ENCODE measurements around the gene EVL.
"Not testable (repeated sequence)": the region's sequence is repeated elsewhere in the genome, so short reads cannot be mapped to it uniquely, and the experiment has no call there.

EVL gene

DNA sequence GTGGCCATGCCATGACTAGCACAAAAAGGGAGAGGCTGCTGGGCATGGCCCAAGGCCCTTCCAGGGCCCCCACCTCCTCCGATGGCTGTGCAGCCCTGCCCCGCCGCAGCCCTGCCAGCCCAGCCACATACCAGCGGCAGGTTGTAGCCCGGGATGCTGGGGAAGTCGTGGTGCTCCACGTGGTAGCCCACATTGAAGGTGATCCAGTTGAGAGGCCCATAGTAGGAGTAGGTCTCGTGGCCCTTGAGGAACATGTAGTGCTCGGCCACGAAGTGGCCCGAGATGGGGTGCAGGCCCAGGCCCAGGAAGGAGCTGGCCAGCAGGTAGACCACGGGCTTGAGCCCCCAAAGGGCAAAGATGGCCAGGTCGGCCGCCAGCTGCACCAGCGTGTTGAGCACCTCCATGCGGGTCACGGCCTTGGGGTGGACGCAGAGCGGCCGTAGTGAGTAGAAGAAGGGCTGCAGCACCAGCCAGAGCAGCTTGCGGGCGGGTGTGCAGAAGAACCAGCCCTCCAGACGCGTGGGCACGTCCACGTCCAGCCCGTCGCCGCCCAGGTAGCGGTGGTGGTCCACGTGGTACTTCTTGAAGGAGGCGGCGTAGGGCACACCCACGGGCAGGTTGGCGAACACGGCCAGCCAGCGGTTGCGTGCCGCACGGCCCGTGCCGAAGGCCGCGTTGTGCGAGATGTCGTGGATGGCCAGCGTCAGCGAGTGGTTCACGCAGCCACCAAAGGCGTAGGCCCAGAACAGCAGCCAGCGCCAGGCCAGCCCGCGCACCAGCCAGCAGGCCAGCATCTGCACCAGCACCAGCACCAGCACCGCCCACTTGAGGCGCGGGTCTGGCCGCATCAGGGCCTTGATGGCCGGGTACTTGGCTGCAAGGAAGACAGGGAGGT lies 83.9 kb downstream of the EVL start:
- no peak for DNase-seq

DNA sequence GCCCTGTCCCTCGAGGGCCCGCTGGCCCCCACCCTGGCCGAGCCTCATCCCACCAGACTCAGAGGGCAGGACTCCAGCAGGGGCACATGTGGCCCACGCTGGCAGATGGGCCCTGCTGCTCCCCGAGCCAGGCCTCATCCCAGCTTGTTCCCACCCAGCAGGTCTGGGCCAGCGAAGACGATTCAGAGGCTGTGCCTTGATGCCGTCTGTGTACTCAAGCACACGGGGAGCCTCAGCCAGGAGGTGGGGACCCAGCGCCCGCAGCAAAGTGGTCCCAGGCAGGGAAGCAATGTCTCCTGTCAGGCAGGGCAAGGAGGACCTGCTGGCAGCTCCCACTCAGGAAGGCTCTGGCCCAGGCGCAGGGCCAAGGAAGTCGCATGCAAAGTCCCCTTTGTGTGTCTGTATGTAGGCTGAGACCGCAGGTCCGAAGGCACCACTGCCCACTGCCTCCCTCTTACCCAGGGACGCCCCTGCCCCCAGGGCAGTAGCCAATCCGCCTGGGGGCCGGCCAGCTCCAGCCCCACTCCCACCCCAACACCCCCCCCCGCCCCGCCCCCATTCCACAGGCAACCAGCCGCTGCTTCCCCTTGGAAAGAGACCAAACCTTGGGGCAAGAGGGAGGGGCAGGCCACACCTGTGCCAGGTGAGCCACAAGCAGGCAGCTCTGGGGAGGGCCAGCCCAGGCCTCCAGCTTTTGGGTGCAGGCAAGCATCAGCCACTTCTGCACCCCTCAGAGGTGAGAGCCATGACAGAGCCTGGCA lies 84.8 kb downstream of the EVL start:
- no peak for DNase-seq

GRCh38 chr14:100150932-100151587 lies 85.8 kb downstream of the EVL start:
- no peak for DNase-seq

DNA sequence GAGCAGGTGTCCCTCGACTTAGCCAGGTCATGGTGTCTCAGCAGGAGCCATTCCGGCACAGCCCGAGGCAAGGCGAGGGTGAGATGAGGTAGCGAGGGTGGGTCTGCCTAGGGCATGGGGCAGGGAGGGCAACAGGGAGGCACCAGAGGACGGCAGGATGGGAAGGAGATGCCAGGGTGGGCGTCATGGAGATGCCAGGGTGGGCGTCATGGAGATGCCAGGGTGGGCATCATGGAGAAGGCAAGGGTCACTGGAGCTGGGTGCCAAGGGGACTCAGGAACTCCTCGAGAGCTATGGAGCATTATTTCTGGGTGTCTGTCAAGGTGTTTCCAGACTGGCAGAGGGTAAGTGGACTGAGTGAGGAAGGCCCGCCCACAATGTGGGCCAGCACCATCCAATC lies 86.9 kb downstream of the EVL start:
- no peak for DNase-seq

GRCh38 chr14:100153560-100153959 lies 88.3 kb downstream of the EVL start:
- no peak for DNase-seq

DNA sequence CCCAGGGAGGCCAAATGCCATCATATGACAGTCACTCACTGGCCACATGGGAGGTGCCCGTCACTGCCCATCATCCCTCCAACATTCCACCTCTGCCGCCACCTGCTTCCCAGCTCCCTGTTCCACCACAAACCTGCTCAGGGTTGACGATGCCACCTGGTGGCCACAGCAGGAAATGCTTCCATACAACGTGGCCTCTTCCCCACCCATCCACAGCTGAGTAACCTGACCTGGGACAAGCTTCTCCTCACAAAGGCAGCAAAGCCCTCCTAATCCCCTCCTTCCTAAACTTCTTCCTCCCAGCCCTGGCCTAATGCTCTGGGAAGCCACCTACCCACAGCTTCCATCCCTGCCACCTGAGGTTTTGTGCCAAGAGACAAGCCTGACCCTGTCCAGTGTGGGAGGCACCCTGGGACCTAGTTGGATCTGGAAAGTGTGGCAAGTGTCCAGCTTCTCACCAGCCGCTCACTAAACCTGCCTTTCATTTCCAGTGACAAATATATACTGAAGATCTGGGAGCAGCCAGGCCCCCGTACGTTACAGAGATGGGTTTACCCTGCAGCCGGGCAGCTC lies 89.9 kb downstream of the EVL start:
- DNase-seq = peak; percentile 78

DNA sequence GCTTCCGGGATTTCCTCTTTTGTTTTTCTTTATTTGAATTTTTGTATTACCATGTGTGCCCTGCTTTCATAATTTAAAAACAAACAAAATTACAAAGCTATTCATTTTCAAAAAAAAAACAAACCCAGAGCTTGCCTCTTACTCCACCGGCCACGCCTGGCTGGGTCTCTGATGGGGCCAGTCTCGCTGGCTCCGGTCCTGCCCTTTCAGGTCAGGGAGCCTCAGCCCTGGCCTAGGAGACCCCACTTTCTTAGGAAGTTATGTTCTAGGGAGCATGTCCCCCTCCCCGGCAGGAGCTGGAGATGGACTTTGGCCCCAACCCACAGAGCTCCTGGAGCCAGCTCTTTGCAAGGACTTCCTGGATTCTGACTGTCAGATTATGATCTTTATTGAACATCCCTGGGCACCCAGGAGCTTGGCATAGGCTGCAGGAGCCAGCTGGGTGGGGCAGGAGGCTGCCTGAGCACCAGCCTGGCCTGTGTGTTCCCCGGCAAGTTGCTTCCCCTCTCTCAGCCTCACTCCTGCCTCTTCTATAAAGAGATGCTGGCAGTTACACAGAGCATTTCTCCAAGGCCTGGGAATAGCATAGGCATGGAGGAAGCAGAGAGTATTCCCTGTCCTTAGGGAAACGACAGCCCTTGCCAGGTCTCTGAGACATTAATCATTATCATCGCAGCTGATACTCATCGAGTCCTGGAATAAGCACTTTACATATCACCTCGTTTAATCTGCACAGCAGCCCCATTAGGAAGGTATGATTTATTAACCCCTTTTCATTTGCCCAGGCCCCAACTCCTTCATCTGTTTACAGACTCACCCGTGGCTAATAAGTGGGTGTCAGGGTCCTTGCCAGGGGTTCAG lies 90.8 kb downstream of the EVL start:
- no peak for DNase-seq

DNA sequence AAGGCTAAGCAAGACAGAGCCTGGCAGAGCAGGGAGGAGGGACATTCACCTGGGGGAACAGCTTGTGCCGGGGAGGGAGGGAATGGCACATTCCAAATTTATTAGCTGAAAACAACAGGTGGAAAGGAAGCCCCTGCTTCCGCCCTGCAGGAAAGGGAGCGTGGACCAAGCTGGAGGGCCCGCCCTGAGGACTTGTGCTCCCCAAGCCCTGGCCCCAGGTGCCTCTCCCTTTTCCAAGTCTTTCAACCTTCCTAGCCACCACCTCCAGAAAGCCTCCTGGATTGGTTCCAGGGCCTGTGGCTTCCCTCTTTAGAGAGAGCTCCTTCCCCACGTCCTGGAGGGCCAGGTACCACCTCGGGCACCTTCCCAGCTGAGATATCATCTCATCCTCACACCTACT lies 91.6 kb downstream of the EVL start:
- DNase-seq = no peak

DNA sequence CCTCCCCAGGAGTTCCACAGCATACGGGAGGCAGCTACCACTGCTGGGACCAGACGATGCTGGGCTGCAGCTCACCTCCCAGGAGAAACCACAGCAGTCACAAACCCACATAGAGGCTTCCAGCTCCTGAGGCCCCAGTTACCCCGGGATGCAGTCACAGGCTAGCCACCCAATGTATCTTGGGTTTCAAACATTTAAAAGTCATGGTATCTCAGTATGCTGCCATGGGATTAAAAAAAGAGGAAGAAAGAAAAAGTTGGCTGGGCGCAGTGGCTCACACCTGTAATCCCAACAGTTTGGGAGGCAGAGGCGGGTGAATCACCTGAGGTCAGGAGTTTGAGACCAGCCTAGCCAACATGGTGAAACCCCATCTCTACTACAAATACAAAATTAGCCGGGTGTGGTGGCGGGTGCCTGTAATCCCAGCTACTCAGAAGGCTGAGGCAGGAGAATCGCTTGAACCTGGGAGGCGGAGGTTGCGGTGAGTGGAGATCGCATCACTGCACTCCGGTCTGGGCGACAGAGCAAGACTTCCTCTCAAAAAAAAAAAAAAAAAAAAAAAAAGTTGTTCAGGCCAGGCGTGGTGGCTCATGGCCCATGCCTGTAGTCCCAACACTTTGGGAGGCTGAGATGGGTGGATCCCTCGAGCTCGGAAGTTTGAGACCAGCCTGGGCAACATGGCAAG lies 92.5 kb downstream of the EVL start:
- DNase-seq = not testable (repeated sequence)

- DNase-seq = no peak
Measured at GRCh38 chr14:100158566-100159093, 93.4 kb downstream of the EVL start.

- no peak for DNase-seq
Measured at GRCh38 chr14:100159094-100159864, 94.1 kb downstream of the EVL start, which contains the start of gene DEGS2. Gene DEGS2 (minus strand): TSS chr14:100159645. CDS start chr14:100159587, 58 bp downstream.

DNA sequence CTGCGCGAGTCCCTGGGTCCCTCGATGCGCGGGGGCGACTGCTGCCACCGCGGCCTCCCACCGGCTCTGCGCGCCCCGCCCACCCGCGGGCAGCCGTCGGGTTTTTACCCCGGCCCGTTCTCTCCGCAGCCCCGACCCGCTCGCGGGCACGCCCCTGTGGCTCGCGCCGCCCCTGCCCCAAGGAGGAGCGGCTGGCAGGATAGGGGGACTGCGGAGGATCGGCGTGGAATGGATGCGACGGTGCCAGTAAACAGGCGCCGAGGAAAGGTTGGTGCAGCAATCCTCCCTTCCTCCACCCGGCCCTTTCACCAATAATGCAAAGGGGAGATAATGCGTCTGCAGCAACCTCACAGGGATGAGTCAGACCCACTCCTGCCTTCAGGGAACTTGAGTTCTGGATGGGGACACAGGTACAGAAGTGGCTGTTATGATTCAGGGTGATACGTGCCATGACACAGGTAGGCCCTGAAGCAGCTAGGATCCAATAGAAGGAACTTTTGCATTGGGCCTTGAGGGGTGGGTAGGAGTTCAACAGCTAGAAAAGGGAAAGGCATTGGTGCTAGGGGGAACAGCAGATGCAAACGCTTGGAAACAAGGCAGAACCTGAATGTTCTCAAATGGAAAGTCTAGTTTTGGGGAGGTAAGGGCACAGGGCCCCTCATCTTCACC lies 94.8 kb downstream of the EVL start:
- DNase-seq = no peak

DNA sequence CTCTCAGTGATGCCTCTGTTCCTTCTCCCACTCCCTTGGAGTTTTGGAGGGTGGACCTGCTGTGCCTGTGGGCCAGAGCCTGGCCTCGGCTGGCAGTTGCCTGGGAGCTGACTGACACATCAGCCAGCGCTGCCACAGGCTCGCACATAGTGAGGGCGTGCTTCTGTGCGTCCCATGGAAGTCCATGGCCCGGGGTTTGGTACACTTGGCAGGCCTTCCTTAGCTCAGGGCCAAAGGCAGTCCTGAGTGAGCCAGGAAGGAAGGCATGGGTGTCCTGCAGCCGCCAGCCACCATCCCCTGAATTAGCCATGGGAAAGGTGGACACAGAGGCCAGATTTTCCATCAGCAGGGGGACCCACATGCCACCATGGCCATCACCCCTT lies 95.3 kb downstream of the EVL start:
- DNase-seq = no peak

- peak; percentile 71 for DNase-seq
Measured at GRCh38 chr14:100165376-100165775, 100.2 kb downstream of the EVL start.

- DNase-seq = no peak
Measured at GRCh38 chr14:100165831-100166440, 100.7 kb downstream of the EVL start.

- no peak for DNase-seq
Measured at GRCh38 chr14:100168506-100168905, 103.3 kb downstream of the EVL start.

DNA sequence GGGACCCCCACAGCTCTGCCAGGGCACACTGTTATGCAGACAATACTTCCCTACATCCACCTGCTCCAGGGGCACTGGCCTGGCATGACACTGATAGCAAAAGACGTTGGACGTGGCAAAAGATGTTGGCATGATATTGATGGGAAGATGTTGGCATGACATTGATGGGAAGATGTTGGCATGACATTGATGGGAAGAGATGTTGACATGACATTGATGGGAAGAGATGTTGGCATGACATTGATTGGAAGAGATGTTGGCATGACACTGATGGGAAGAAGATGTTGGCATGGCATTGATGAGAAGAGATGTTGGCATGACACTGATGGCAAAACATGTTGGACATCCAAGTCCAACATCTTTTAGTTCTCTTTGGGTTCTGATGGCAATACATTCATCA lies 105.7 kb downstream of the EVL start:
- no peak for DNase-seq

- DNase-seq = no peak
Measured at GRCh38 chr14:100172811-100173210, 107.6 kb downstream of the EVL start.

DNA sequence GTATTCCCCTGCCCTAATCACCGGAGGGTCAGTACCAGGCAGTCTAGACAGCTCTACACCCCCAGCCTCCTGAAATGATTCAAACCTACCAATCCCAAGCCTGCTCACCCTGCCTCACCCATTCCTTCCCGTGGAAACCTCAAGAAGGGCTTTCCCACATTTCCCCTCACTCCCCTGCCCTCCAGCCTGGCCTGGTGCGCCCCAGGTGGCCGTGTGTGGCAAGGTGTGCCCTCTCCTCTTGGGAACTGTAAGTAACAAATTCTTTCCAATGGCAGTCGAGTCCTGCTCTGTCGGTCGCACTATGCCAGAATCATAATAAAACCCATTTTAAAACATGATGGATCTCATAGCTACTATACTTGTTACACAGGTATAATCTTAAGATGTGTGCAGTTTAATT lies 108.1 kb downstream of the EVL start:
- no peak for DNase-seq

Data from islet precursor cell (in vitro differentiated cells).